ENCODE results near the gene COPS9. TPM values are rescaled to one million over a fixed set of nuclear protein-coding genes. Genes with fewer than 3 reads are reported as not detected.
A peak's percentile ranks its signal among the peaks of the same experiment; 100 is the strongest.

COPS9 gene
- total RNA-seq, 1 donor from 2014 or later, result 98.1 TPM

GRCh38 chr2:240131941-240132650, 4.0 kb downstream of the COPS9 start:
- H3K36me3 ChIP-seq, result peaks cover 57% of the 10 kb centered on the region
- peaks cover 10% of the 10 kb centered on the region for H3K4me1 ChIP-seq
- no peaks in the 10 kb centered on the region for H3K27me3 ChIP-seq
- no peaks in the 10 kb centered on the region for H3K9me3 ChIP-seq
- no peak overlapping the region for H3K27ac ChIP-seq
- no peak overlapping the region for H3K4me3 ChIP-seq
- intact Hi-C loops (cut with DNase I), result no loop called here
- DNase-seq (peak; percentile 45), ATAC-seq (no peak)
- TF ChIP-seq, protein P1, sequence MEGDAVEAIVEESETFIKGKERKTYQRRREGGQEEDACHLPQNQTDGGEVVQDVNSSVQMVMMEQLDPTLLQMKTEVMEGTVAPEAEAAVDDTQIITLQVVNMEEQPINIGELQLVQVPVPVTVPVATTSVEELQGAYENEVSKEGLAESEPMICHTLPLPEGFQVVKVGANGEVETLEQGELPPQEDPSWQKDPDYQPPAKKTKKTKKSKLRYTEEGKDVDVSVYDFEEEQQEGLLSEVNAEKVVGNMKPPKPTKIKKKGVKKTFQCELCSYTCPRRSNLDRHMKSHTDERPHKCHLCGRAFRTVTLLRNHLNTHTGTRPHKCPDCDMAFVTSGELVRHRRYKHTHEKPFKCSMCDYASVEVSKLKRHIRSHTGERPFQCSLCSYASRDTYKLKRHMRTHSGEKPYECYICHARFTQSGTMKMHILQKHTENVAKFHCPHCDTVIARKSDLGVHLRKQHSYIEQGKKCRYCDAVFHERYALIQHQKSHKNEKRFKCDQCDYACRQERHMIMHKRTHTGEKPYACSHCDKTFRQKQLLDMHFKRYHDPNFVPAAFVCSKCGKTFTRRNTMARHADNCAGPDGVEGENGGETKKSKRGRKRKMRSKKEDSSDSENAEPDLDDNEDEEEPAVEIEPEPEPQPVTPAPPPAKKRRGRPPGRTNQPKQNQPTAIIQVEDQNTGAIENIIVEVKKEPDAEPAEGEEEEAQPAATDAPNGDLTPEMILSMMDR (IDR thresholded peaks at IDR 0.05), result no peak

DNA sequence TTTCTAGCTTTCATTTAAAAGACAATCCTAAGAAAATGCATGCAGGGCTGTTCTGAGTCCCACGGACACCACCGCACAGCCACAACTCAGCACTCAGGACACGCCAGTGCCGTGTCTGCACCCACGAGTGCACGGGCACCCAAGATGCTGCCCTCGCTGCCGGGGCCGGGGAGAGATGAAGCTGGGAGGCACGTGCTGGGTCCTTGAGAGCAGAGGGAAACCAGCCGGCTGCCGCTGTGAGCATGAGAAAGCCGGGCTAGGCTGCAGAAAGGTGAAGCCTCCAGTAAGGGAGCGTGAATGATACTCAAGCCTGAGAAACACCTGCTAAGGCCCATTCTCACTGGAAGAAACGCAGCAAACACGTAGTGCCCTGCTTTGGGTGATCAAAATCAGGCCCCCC, 4.8 kb downstream of the COPS9 start:
- Histone ChIP-seq H3K9me3 (no peaks in the 10 kb centered on the region), H3K27ac (no peak overlapping the region), H3K4me1 (peaks cover 10% of the 10 kb centered on the region), H3K36me3 (peaks cover 57% of the 10 kb centered on the region), H3K27me3 (no peaks in the 10 kb centered on the region), H3K4me3 (no peak overlapping the region)
- TF ChIP-seq, protein P1 (IDR thresholded peaks at IDR 0.05), result no peak
- intact Hi-C loops (cut with DNase I), result no loop called here
- DNase-seq, result peak; percentile 56
- no peak for ATAC-seq

DNA sequence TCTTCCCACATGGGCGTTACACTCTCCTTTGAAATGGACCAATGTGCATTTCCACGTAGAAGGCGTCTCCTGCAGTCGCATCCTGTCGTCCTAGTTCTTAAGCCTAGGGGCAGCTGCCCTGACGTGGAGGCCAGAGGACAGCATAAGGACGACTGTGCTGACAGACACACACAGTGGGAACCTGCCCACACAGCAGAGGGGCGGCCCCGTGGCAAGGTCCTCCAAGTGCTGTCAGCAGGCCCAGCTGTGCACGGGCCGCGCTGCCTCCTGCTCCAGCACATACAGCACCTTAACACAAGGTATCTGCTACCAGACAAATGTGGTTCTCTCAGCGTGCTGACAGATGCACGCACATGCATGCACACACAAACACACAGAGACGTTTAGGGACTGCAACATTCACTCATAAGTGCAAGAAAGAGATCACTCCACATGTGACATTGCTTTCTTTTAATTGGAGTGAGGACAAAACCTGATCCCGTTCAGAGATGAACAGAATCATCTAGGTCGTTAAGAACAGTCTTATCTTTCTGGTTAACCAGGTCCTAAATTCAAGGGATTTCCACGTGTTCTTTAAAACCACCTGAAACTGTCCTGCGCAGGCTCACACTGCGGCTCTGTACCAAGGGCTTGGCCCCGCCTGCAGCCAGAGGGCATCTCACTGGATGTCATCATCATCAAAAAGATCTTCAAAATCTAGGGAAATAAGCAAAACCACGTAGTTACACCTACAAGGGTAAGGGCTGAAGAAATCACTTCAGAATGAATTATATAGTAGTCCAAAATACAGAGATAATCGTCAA, 5.5 kb downstream of the COPS9 start:
- no peaks in the 10 kb centered on the region for H3K27me3 ChIP-seq
- H3K27ac ChIP-seq, result no peak overlapping the region
- H3K4me1 ChIP-seq, result peaks cover 9% of the 10 kb centered on the region
- intact Hi-C loops (cut with DNase I), result no loop called here
- DNase-seq (no peak), ATAC-seq (no peak)
- TF ChIP-seq, protein P1 (IDR thresholded peaks at IDR 0.05), result no peak
- H3K9me3 ChIP-seq, result no peaks in the 10 kb centered on the region
- peaks cover 57% of the 10 kb centered on the region for H3K36me3 ChIP-seq
- no peak overlapping the region for H3K4me3 ChIP-seq

DNA sequence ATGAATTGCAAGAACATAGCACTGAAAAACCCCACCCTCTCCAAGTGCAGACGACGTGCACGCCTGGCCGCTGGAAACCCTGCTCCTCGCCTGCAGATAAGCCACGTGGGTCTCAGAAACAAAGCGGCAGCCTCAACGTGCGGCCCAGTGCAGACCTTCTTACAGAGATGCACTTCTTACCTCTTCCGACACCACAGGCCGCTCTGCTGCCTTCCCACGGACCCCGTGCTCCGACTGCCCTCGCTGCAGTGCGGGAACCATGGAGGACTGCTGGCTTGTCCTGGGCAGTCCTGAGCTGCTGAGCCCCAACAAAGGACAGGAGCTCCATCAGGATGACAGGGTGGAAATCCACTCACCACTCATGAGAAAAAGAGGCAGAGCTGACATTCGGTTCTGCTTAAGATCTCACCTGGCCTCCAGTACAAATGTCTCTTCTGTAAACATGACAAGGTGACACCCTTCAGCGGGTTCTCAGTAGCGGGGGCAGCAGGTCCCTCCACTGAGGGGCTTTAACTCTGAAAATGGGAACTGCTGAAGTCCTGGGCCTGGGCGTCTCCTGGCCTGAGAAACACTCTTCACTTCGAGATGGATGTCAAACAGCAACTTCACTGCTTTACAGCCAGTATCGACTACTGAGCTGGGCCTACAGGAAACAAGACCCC, 6.2 kb downstream of the COPS9 start:
- H3K4me3 ChIP-seq, result no peak overlapping the region
- DNase-seq (peak; percentile 60), ATAC-seq (no peak)
- no peaks in the 10 kb centered on the region for H3K9me3 ChIP-seq
- H3K36me3 ChIP-seq, result peaks cover 57% of the 10 kb centered on the region
- no peak overlapping the region for H3K27ac ChIP-seq
- TF ChIP-seq, protein P1 (IDR thresholded peaks at IDR 0.05), result no peak
- no peaks in the 10 kb centered on the region for H3K27me3 ChIP-seq
- peaks cover 2% of the 10 kb centered on the region for H3K4me1 ChIP-seq
- intact Hi-C loops (cut with DNase I), result no loop called here

DNA sequence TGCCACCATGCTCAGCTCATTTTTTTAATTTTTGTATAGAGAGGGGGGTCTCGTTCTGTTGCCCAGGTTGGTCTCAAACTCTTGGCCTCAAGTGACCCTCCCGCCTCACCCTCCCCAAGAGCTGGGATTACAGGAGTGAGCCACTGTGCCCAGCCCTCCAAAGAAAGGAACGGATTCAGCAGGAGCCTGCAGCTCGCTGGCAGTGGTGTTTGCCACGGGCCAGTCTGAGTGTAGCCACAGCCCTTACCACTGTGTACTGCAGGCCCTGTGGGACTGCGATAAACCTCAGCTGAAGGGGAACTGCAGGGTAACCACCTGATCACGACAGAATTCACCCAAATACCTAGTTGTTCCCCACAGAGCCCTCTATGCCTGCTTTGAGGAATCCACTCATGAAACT, 6.8 kb downstream of the COPS9 start:
- Histone ChIP-seq H3K27me3 (no peaks in the 10 kb centered on the region), H3K27ac (no peak overlapping the region), H3K36me3 (peaks cover 57% of the 10 kb centered on the region), H3K9me3 (no peaks in the 10 kb centered on the region), H3K4me3 (no peak overlapping the region), H3K4me1 (no peaks in the 10 kb centered on the region)
- TF ChIP-seq, protein P1 (IDR thresholded peaks at IDR 0.05), result no peak
- DNase-seq (no peak), ATAC-seq (no peak)
- intact Hi-C loops (cut with DNase I), result no loop called here
